Subcutaneous preadipocyte (primary cell): ENCODE measurements around the gene ZFX. TPM values are rescaled to one million over a fixed set of nuclear protein-coding genes. Genes with fewer than 3 reads are reported as not detected.

ENCODE experiments used
- small RNA-seq: library from RNA; depleted of rRNA; stranded (forward); fragments of <200 nt; gene quantifications from one replicate; pipeline ENCODE3, GENCODE V24; 2012
- total RNA-seq: library from RNA; depleted of rRNA; stranded (reverse); fragments of >200 nt; gene quantifications from 2 replicates; pipeline ENCODE4 v1.2.3, GENCODE V29; 2012

The ZFX gene
- 48.1 and 63.3 TPM in 2 replicates for total RNA-seq

GRCh38 chrX:24149351-24150050 lies at the start of gene ZFX:
Gene ZFX, plus strand, starts transcription at chrX:24149729. Its CDS starts 23,014 bp downstream, at chrX:24172743.

Small RNA genes within 50 kb of the gene (small RNA-seq; reads per million reads assigned to genes)
- gene RF00263 = not detected

Other genes with a start within 250 kb of the ZFX start
- 7.3 and 7.6 TPM in 2 replicates for gene APOO, start 241.8 kb upstream of the ZFX start, total RNA-seq
- not detected in 2 replicates for gene CXorf58, start 241.7 kb upstream of the ZFX start, total RNA-seq
- gene KLHL15, start 122.5 kb upstream of the ZFX start, total RNA-seq = 7.0 and 8.8 TPM in 2 replicates
- gene EIF2S3, start 94.8 kb upstream of the ZFX start, total RNA-seq = 312 and 336 TPM in 2 replicates
- gene SUPT20HL2, start 164.3 kb downstream of the ZFX start, total RNA-seq = not detected in 2 replicates
- gene SUPT20HL1, start 210.9 kb downstream of the ZFX start, total RNA-seq = not detected in 2 replicates